Lower leg skin (tissue), 3 donors: ENCODE measurements around the gene RASGRP4.

Experiments
- CTCF ChIP-seq, 3 donors: fragments of 450-650 bp; IDR thresholded peaks; one replicate each; pipeline ENCODE4 v1.5.1; 2016; ENCODE audit warnings: antibody characterized with exemption in 3 of 3, mild to moderate bottlenecking in 3 of 3, moderate library complexity in 2 of 3
- POLR2A ChIP-seq, 2 donors: fragments of 450-650 bp; IDR thresholded peaks; one replicate each; pipeline ENCODE4 v1.6.1; 2016 to 2017; ENCODE audit warnings: antibody characterized with exemption in 2 of 2, mild to moderate bottlenecking in 1 of 2, moderate library complexity in 1 of 2

GRCh38 chr19:38441657-38442348, 15.8 kb upstream of the RASGRP4 start:
- TF ChIP-seq CTCF (IDR thresholded peaks at IDR 0.05) (no peak), POLR2A (IDR thresholded peaks at IDR 0.05) (no peak)
